HCT116 (cell line): ENCODE data around the gene ACVRL1. TPM values are rescaled to one million over a fixed set of nuclear protein-coding genes. Genes with fewer than 3 reads are reported as not detected.

ENCODE experiments used
- ATAC-seq: fragments of 200-7000 bp; cut with Tn5 transposase; 2 replicates; pipeline ENCODE4 v1.9.1; 2020; ENCODE audit warnings: mild to moderate bottlenecking, moderate library complexity
- BruUV-seq: library from RNA; stranded (reverse); fragments of 400-500 nt; replicated peaks from 2 replicates; lab custom pipeline; 2021; lab: Mats Ljungman, UMichigan
- CTCF ChIA-PET: fragments of 300-600 bp; sonication (Branson Sonifier 250); formaldehyde crosslinking; loops from one replicate; lab custom pipeline; 2021; ENCODE audit warnings: antibody characterized with exemption; lab: Charles Lee
- POLR2A ChIA-PET: fragments of 300-600, 350-600 bp; sonication (Branson Sonifier 250); formaldehyde crosslinking; loops from one replicate; lab custom pipeline; 2021; ENCODE audit warnings: antibody characterized with exemption; lab: Charles Lee
- RAD21 ChIA-PET, 2 experiments: fragments of 300-600 bp; sonication (Branson Sonifier 250); formaldehyde crosslinking; loops; one replicate each; lab custom pipeline; 2023; ENCODE audit warnings: low total read pairs in 2 of 2; ENCODE audit not compliant: uncharacterized antibody in 2 of 2, unreplicated experiment in 2 of 2, low non-redundant PET in 1 of 2; lab: Charles Lee
- DNase-seq: peaks from one replicate; pipeline ENCODE4 v3.0.0-alpha.2; 2010; ENCODE audit warnings: low read depth, low spot score
- H2AFZ ChIP-seq: fragments of 200-600 bp; shearing (Covaris generic), sonication (generic); 2 replicates; pipeline ENCODE4 v1.6.1; 2017; ENCODE audit warnings: low read depth, mixed run types, mixed read lengths, antibody characterized with exemption, low read length; ENCODE audit not compliant: poor library complexity, severe bottlenecking
- H3K27ac ChIP-seq: 2 replicates; pipeline ENCODE4 v1.5.1; 2012; ENCODE audit warnings: low read depth, low read length
- H3K27me3 ChIP-seq: fragments of 200-600 bp; sonication (generic); 2 replicates; pipeline ENCODE4 v1.6.1; 2016; ENCODE audit warnings: mixed run types, low read length, mixed read lengths; ENCODE audit not compliant: insufficient read depth
- H3K36me3 ChIP-seq, 2 experiments: fragments of 200-500 bp in 1 of 2; fragments of 200-600 bp in 1 of 2; sonication (Bioruptor generic) in 1 of 2; sonication (generic) in 1 of 2; 2 replicates each; pipeline versions ENCODE4 v1.5.1 to v1.6.1; 2014 to 2016; ENCODE audit warnings: low read length in 2 of 2, inconsistent platforms in 1 of 2, mixed read lengths in 1 of 2, mixed run types in 1 of 2; ENCODE audit not compliant: insufficient read depth in 2 of 2, control insufficient read depth in 1 of 2
- H3K4me1 ChIP-seq, 2 experiments: fragments of 200-600 bp in 1 of 2; sonication (generic) in 1 of 2; 2 replicates each; pipeline versions ENCODE4 v1.5.1 to v1.6.1; 2012 to 2017; ENCODE audit warnings: low read length in 2 of 2, inconsistent platforms in 1 of 2, mild to moderate bottlenecking in 1 of 2, mixed read lengths in 1 of 2, mixed run types in 1 of 2, moderate library complexity in 1 of 2; ENCODE audit not compliant: insufficient read depth in 2 of 2, control insufficient read depth in 1 of 2
- H3K4me2 ChIP-seq: fragments of 200-600 bp; sonication (generic); 2 replicates; pipeline ENCODE4 v1.6.1; 2017; ENCODE audit warnings: mixed run types, low read length, mixed read lengths
- H3K4me3 ChIP-seq, 2 experiments: fragments of 200-600 bp in 1 of 2; sonication (generic) in 1 of 2; replicated peaks in 1 of 2; 2 replicates each; pipeline ENCODE4 v1.5.1; 2011 to 2016; ENCODE audit warnings: low read length in 2 of 2, control low read depth in 1 of 2, low read depth in 1 of 2, mild to moderate bottlenecking in 1 of 2, mixed read lengths in 1 of 2, mixed run types in 1 of 2
- H3K79me2 ChIP-seq: fragments of 200-600 bp; sonication (generic); 2 replicates; pipeline ENCODE4 v1.6.1; 2017; ENCODE audit warnings: mild to moderate bottlenecking, mixed run types, low read length, moderate library complexity, mixed read lengths; ENCODE audit not compliant: insufficient read depth
- H3K9ac ChIP-seq: fragments of 200-600 bp; sonication (generic); 2 replicates; pipeline ENCODE4 v1.6.1; 2016; ENCODE audit warnings: low read length, mixed read lengths
- H3K9me2 ChIP-seq: fragments of 200-600 bp; sonication (generic), shearing (Covaris generic); 2 replicates; pipeline ENCODE4 v1.6.1; 2017; ENCODE audit warnings: mixed run types, mild to moderate bottlenecking, moderate library complexity; ENCODE audit not compliant: insufficient read depth
- H3K9me3 ChIP-seq, 2 experiments: fragments of 200-500 bp in 1 of 2; fragments of 200-600 bp in 1 of 2; sonication (Bioruptor generic) in 1 of 2; sonication (generic) in 1 of 2; 2 replicates each; pipeline ENCODE4 v1.6.1; 2014 to 2017; ENCODE audit warnings: low read length in 2 of 2, mixed read lengths in 2 of 2, inconsistent platforms in 1 of 2, low read depth in 1 of 2, mild to moderate bottlenecking in 1 of 2, mixed run types in 1 of 2, moderate library complexity in 1 of 2; ENCODE audit not compliant: control insufficient read depth in 1 of 2, insufficient read depth in 1 of 2
- H4K20me1 ChIP-seq: fragments of 200-600 bp; sonication (generic), shearing (Covaris generic); 2 replicates; pipeline ENCODE4 v1.6.1; 2017; ENCODE audit warnings: mixed run types, mild to moderate bottlenecking, moderate library complexity; ENCODE audit not compliant: insufficient read depth
- ATF3 ChIP-seq: IDR thresholded peaks from 2 replicates; pipeline ENCODE4 v1.6.1; 2012
- CBX3 ChIP-seq: IDR thresholded peaks from 2 replicates; pipeline ENCODE4 v1.6.1; 2012; ENCODE audit warnings: low read depth
- EGR1 ChIP-seq: IDR thresholded peaks from 2 replicates; pipeline ENCODE4 v1.6.1; 2012; ENCODE audit warnings: low read depth
- ELF1 ChIP-seq: IDR thresholded peaks from 2 replicates; pipeline ENCODE4 v1.6.1; 2012; ENCODE audit warnings: low read depth, borderline replicate concordance
- EZH2 ChIP-seq: fragments of 200-600 bp; sonication (generic); IDR thresholded peaks from 2 replicates; pipeline ENCODE4 v1.6.1; 2017; ENCODE audit warnings: antibody characterized with exemption, mixed run types
- EZH2phosphoT487 ChIP-seq: fragments of 200-600 bp; IDR thresholded peaks from 2 replicates; pipeline ENCODE4 v1.6.1; 2018; ENCODE audit warnings: antibody characterized with exemption, borderline replicate concordance
- FOSL1 ChIP-seq: IDR thresholded peaks from 2 replicates; pipeline ENCODE4 v1.6.1; 2012; ENCODE audit warnings: low read depth
- JUND ChIP-seq: IDR thresholded peaks from 2 replicates; pipeline ENCODE4 v1.6.1; 2012
- MAX ChIP-seq: IDR thresholded peaks from 2 replicates; pipeline ENCODE4 v1.6.1; 2012
- POLR2A ChIP-seq: IDR thresholded peaks from 2 replicates; pipeline ENCODE4 v1.7.0; 2011; ENCODE audit warnings: borderline replicate concordance; ENCODE audit not compliant: insufficient read depth, insufficient read length; ENCODE audit errors: extremely low read depth
- POLR2AphosphoS5 ChIP-seq: IDR thresholded peaks from 2 replicates; pipeline ENCODE4 v1.6.1; 2011; ENCODE audit warnings: mild to moderate bottlenecking, low read depth, low read length, moderate library complexity
- RAD21 ChIP-seq: IDR thresholded peaks from 2 replicates; pipeline ENCODE4 v1.6.1; 2012; ENCODE audit warnings: low read depth, mild to moderate bottlenecking
- REST ChIP-seq: IDR thresholded peaks from 2 replicates; pipeline ENCODE4 v1.6.1; 2012; ENCODE audit warnings: low read depth
- SP1 ChIP-seq: IDR thresholded peaks from 2 replicates; pipeline ENCODE4 v1.6.1; 2012; ENCODE audit warnings: low read depth
- SRF ChIP-seq: IDR thresholded peaks from 2 replicates; pipeline ENCODE4 v1.6.1; 2012; ENCODE audit warnings: low read depth
- TCF7L2 ChIP-seq: IDR thresholded peaks from 2 replicates; pipeline ENCODE4 v1.7.0; 2011; ENCODE audit warnings: borderline replicate concordance, inconsistent platforms; ENCODE audit not compliant: insufficient read depth, insufficient read length; ENCODE audit errors: extremely low read depth
- YY1 ChIP-seq: IDR thresholded peaks from 2 replicates; pipeline ENCODE4 v1.6.1; 2011; ENCODE audit warnings: low read length, low read depth, moderate library complexity, mild to moderate bottlenecking; ENCODE audit not compliant: insufficient replicate concordance; ENCODE audit errors: extremely low read depth
- ZFX ChIP-seq: fragments of 450-650 bp; IDR thresholded peaks from 2 replicates; pipeline ENCODE4 v1.6.1; 2017
- ZNF274 ChIP-seq: fragments of 200-500 bp; sonication (Bioruptor generic); IDR thresholded peaks from 2 replicates; pipeline ENCODE4 v1.6.1; 2014; ENCODE audit warnings: mild to moderate bottlenecking, low read depth, low read length, inconsistent platforms
- intact Hi-C: fragments of 100-400 bp; cut with micrococcal nuclease; formaldehyde crosslinking; loops from 2 replicates; pipeline ENCODE4 v1.10.0; 2022
- total RNA-seq: library from RNA; stranded (reverse); gene quantifications from one replicate; pipeline ENCODE4 v1.2.1, GENCODE V29; 2021; ENCODE audit not compliant: unreplicated experiment

Gene ACVRL1
- total RNA-seq, 1 experiment from 2014 or later, result 2.5 TPM

GRCh38 chr12:51910168-51910567 is 2.9 kb downstream of the ACVRL1 start:
- Histone ChIP-seq H3K27me3 (no peaks in the 10 kb centered on the region), H2AFZ (no peak overlapping the region), H4K20me1 (no peaks in the 10 kb centered on the region), H3K79me2 (no peaks in the 10 kb centered on the region), H3K4me3 (no peak overlapping the region), H3K9me2 (no peaks in the 10 kb centered on the region), H3K27ac (no peak overlapping the region), H3K4me1 (peaks cover 7 to 16% of the 10 kb centered on the region in 2 experiments; a peak in 3 of 4 replicates), H3K36me3 (no peaks in the 10 kb centered on the region), H3K4me2 (no peak overlapping the region), H3K9me3 (no peaks in the 10 kb centered on the region), H3K9ac (no peak overlapping the region)
- RAD21 ChIA-PET, result no interaction called here
- POLR2A ChIA-PET, result no interaction called here
- intact Hi-C loops, result no loop called here
- DNase-seq (no peak), ATAC-seq (no peak)
- TF ChIP-seq REST (no peak), RAD21 (no peak), ELF1 (no peak), EZH2 (no peak), CBX3 (no peak), TCF7L2 (no peak)
- no TSS peak for BruUV-seq
- CTCF ChIA-PET, result no interaction called here

GRCh38 chr12:51910691-51911090 is 3.4 kb downstream of the ACVRL1 start:
- POLR2A ChIA-PET, result no interaction called here
- Histone ChIP-seq H3K9me3 (no peaks in the 10 kb centered on the region), H3K4me1 (peaks cover 8 to 21% of the 10 kb centered on the region in 2 experiments), H3K9ac (no peak overlapping the region), H3K36me3 (no peaks in the 10 kb centered on the region), H3K27me3 (no peaks in the 10 kb centered on the region), H3K4me3 (no peak overlapping the region), H3K79me2 (no peaks in the 10 kb centered on the region), H4K20me1 (no peaks in the 10 kb centered on the region), H3K27ac (no peak overlapping the region), H3K9me2 (no peaks in the 10 kb centered on the region), H2AFZ (no peak overlapping the region), H3K4me2 (no peak overlapping the region)
- intact Hi-C loops, result no loop called here
- RAD21 ChIA-PET, result no interaction called here
- DNase-seq (no peak), ATAC-seq (no peak)
- CTCF ChIA-PET, result interaction anchor here (3.1 kb wide), 1 partner anchor 15 kb away, joined by 22 read pairs; no protein-coding TSS in a partner anchor
- BruUV-seq, result no TSS peak
- no peak for TF ChIP-seq POLR2A
- no peak for TF ChIP-seq ATF3
- TF ChIP-seq ZNF274, result no peak
- TF ChIP-seq SRF, result no peak
- no peak for TF ChIP-seq POLR2AphosphoS5
- no peak for TF ChIP-seq ELF1
- no peak for TF ChIP-seq EGR1
- TF ChIP-seq SP1, result no peak
- no peak for TF ChIP-seq RAD21
- no peak for TF ChIP-seq EZH2
- TF ChIP-seq EZH2phosphoT487, result no peak
- no peak for TF ChIP-seq YY1
- TF ChIP-seq ZFX, result no peak
- no peak for TF ChIP-seq MAX
- TF ChIP-seq TCF7L2, result no peak
- TF ChIP-seq FOSL1, result no peak
- no peak for TF ChIP-seq JUND
